Measurements from ENCODE around the gene UNK.
"Not testable (repeated sequence)": the region's sequence is repeated elsewhere in the genome, so short reads cannot be mapped to it uniquely, and the experiment has no call there.

The UNK gene

DNA sequence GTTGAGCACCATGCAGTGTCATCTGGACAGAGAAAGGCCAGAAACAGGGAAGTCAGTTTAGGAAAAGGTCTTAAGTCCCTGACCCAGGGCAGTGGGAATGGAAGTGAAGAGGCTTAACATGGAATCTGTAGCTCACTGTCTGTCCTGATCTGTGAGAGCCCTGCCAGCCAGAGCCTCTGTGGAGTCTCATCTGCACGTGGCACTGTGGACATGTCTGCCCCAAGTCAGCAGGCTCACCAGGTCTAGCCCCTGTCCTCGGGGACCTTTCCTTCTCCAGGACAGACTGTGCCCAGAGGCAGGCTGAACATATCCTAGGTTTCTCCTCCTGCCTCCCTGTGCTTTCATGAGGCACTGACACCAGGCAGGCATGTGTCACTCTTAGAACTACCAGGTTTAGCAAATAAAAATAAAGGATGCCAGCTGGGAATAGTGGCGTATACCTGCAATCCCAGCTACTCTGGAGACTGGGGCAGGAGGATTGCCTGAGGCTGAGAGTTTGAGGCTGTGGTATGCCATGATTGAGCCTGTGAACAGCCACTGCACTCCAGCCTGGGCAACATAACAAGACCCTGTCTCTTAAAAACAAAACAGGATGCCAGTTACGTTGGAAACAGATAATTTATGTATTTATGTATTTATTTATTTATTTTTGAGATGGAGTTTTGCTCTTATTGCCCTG, 22.4 kb downstream of the UNK start:
- no peak for DNase-seq

DNA sequence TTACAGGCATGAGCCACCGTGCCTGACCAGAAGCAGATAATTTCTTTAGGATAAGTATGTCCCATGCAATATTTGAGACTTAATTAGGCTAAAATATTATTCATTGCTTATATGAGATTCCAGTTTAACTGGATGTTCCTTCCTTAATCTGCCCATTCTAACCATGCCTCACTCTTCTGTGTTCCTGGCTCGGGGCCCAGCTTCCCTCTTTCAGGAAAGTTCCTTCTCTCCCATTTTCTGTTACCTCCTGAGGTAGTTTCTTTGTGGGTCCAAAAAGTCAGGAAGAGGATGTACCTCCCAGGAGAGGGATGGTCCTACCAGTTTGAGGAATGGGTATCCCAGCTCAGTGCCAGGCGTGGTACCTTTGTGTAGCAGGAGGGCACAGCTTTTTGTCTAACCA, 23.3 kb downstream of the UNK start:
- DNase-seq: no peak

DNA sequence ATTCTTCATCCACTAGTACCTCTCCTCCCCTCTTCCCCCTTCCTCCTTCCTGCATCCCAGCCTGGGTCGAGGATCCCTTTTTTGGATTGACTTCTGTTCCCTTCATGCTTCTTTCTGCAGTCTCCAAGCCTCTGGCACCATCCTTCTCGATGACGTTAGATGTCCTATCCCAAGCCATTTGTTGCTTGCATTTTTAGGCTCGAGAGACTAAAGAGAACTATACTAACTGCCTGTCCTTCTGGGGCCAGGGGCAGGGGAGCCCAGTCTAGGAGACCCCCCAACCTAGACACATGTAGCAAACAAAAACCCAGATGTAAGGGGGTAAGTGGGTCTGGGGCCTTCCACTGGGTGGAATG, 23.9 kb downstream of the UNK start:
- no peak for DNase-seq

DNA sequence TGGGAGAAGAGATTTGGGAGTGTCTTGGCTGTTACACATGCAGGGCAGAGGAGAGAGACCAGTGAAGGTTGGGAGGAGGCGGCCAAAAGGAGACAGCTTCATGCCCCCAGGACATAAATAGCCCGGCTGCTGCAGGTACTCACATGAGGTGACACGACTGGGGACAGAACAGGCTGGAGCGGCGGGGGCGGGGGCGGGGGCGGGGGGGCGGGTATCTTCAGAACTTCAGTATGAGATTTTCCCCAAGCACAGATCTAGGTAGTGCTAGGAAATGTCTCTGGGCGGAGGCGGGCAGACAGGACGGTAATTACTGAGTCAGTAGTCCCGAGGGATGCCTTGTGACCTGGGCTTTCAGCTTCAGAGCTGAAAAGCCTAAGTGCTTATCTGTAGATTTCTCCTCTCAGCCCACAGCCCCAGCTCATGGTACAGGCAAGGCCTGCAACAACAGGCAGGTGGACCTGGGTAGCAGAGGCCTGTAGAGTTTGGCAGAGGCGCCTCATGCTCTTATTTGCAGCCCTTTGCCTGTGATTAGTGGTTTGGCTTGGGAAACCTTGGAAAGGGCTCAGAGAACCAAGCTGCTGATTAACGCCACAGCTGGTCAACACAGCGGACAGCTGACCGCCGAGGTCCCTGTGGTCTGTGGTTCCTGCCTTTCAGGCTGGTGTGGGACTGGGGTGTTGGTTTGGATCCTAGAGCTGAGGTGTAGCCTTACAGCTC, 24.5 kb downstream of the UNK start:
- peak in 1 of 2 donors; percentile 38 for DNase-seq

DNA sequence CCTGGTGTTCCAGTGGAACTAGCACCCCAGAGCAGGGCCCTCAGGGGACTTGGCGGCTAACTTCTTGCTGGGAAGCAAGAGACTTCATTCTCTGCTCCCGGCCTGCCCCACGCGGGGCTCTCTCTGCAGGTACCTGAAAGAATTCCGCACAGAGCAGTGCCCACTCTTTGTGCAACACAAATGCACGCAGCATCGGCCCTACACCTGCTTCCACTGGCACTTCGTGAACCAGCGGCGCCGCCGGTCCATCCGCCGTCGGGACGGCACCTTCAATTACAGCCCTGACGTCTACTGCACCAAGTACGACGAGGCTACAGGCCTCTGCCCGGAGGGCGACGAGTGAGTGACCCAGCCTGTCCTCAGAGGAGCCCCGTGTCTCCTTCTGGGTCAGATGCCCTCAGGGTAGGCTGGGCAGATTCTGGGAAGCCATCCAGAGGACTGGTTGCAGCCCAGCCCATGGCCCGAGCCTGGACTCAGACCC, 25.1 kb downstream of the UNK start:
- DNase-seq: no peak

DNA sequence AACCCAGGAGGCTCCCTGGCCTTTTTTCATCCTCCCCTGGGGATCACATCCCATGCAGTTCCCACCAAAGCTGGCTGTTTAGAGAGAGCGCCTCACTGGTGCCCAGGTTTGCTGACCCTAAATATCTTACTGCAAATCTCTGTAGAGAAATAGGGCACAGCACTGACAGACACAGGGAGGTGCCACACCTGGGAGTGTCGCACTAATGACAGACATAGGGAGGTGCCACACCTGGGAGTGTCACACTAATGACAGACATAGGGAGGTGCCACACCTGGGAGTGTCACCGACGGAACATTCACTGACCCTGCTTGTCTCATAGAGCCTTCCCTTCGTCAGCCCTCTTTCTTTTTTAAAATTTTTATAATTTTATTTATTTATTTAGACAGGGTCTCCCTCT, 25.6 kb downstream of the UNK start:
- DNase-seq: no peak

DNA sequence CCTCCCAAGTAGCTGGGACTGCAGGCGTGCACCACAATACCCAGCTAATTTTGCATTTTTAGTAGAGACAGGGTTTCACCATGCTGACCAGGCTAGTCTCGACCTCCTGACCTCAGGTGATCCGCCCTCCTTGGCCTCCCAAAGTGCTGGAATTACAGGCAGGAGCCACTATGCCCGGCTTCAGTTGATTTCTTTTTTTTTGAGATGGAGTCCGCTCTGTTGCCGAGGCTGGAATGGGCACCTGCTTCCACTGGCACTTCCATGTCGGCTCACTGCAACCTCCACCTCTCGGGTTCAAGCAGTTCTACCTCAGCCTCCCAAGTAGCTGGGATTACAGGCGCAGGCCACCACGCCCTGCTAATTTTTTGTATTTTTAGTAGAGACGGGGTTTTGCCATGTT, 26.1 kb downstream of the UNK start:
- not testable (repeated sequence) for DNase-seq

DNA sequence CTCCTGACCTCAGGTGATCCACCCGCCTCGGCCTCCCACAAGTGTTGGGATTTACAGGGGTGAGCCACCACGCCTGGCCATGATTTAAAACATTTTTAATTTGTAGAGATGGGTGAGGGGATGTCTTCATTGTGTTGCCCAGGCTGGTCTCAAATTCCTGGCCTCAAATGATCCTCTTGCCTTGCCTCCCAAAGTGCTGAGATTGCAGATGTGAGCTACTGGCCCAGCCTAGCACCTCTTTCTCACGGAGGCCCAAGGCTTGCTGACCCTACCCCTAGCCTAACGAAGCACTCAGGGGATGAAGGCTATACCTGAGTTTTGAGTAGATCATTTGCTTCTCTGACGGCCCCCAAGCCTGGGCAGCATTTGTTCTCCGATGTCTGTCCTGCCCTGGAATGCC, 26.6 kb downstream of the UNK start:
- no peak for DNase-seq

DNA sequence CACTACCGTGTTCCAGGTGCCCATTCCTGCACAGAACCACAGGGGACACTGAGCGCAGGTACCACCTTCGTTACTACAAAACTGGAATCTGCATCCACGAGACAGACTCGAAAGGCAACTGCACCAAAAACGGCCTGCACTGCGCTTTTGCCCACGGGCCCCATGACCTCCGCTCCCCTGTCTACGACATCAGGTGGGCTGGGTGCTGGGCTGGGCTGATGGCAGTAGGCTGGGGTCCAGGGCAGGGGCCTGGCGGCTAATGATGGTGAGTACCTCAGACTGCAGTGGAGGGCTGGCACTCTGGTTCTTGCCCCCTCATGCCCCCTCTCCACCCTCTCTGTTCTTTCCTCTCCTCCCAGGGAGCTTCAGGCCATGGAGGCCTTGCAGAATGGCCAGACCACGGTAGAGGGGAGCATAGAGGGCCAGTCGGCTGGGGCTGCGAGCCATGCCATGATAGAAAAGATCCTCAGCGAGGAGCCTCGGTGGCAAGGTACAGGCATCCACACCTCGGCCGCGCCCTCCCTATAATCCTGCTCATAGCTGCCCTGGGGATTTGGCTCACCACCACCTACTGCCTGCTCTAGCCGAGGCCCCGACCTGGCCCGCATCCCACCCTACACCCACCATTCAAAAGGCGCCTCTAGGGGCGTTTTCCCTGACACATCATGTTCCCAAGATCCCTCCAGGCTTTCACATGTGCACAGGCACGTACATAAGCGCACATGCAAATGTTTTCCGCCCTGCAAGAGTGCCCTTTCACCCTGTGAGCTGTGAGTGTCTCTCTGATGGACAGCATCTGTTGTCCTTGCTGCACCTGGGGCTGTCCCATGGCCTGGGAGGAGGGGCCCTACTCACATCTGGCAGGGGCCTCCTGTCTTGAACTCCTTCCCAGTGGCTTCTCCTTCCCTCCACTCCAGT, 27.7 kb downstream of the UNK start:
- DNase-seq: no peak

DNA sequence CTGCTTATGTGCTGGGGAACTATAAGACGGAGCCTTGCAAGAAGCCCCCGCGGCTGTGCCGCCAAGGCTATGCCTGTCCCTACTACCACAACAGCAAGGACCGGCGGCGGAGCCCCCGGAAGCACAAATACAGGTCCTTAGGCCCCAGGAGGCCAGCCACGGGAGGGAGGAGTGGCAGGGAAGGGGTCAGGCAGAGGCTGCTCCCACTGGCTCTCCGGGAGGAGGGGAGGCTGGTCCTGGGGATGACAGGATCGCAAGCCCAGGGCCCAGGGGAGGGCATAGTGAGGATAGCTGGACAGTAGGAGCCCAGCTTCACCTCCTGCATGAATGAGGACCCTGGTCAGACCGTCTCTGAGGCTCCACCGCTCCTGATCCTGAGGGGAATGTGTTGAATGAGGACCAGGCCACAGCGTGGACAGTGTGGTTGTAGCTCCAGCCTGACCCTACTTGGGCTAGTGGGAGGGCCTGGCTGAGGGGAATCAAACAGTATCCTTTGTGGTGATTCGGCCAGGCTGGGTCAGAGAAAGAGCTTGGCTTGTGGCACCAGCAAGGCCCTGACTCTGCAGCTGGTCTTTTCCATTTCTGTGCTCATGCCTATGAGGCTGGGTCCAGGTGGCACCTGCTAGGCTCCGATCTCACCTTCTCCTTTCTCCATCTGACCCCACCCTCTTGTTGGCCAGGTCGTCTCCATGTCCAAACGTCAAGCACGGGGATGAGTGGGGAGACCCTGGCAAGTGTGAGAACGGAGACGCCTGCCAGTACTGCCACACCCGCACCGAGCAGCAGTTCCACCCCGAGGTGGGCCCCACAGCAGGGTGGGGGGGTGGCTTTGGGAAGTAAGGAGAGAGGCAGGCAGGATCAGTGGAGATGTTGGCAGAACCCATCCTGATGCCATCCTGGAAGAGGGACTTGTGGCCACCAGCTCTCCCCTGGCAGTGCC, 28.7 kb downstream of the UNK start:
- no peak for DNase-seq

DNA sequence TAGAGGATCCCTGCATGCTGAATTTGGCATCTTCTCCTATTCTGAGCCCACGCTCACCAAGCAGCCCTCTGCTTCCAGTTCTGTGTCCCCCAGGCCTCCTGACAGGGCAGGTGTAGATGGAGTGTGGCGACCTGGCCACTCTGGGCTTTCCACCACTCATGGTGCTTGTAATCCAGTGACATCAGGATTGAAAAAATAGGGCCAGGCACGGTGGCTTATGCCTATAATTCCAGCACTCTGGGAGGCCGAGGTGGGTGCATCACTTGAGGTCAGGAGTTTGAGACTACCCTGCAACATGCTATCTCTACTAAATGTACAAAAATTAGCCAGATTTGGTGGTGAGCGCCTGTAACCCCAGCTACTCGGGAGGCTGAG, 29.4 kb downstream of the UNK start:
- no peak for DNase-seq

DNA sequence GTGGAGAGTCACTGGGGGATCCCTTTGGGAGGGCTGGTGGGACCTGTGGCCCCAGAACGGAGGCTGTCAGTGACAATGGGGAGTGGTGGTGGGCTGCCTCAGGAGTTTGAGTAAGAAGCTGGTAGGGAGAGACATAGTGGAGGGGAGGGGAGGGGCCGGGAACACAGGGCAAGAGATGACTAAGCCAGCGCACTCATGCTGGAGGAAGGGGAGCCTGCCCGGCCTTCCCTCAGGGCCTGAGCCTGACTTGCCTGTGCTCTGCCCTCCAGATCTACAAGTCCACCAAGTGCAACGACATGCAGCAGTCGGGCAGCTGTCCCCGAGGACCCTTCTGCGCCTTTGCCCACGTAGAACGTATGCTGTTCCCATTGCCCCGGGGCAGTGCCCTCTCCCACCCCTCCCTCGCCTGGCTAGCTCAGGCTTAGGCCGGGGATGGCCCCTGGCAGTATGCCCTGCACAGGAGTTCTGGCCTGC, 30.3 kb downstream of the UNK start:
- DNase-seq: no peak

DNA sequence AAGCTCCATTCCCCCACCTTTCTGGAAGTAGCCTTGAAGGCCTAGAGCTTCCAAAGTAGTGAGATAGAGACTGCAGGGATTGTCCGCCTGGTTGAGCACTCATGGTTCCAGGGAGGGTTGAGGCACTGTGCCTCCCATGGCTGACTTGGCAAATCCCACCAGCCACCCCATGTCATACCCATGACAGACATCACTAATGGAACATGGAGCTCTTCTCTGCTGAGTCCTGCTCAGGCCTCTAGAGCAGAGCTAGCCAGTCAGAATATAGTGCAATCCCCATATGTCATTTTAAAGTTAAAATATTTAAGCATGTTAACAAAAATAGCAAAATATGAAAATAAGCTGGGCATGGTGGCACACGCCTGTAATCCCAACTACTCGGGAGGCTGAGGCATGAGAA, 30.8 kb downstream of the UNK start:
- no peak for DNase-seq

DNA sequence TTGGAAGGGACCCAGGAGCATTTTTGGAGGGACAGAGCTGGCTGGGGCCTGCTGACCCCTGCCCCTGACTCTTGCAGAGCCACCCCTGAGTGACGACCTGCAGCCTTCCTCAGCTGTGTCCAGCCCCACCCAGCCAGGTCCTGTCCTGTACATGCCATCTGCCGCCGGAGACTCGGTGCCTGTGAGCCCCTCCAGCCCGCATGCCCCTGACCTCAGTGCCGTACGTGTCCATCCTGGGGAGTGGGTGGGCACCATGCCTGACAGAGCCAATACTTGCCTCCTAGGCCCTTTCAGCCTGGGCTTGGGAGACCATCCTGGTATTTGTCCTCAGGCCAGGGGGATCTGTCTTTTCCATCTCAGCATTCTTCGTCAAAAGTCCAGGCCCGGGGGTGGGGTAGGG, 32.1 kb downstream of the UNK start:
- no peak for DNase-seq

DNA sequence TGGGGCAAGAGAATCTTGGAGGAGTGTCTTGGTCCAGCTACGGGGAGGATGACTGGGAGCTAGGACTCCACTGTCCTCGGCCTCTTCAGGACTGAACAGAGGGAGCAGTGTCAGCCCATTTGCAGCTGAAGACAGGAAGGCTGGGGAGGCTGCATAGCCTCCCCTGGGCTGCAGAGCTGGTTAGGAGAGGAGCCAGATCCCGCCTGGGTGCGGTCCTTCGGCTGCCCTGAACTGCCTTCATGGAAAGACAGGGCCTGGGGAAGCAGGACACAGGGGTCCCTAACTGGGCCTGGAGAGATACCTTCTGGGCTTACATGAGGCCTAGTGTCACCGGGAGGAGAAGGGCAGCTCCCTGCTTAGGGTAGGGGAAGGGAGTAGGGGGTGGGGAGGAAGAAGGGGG, 33.0 kb downstream of the UNK start:
- DNase-seq: no peak

DNA sequence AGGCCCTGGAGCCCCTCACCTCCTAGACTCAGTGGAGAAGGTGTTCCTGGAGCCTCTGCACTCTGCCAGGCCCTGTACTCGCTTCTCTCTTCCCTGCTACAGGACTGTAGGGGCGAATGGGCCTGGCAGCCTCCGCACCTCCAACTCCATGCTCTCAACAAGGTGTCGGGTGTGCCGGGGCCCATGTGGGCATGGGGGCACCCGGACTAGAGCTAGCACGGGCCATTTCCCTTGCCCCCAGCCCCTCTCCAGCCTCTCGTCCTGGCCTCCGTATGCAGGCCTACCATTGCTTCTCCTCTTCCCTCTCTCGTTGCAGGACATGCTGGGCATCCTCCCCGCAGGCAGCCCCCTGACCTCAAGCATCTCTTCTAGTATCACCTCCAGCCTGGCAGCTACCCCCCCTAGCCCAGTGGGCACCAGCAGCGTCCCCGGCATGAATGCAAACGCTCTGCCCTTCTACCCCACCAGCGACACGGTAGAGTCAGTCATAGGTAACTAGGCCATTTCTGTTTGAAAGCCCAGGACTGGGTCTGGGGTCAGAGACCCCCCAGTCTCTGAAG, 33.8 kb downstream of the UNK start:
- no peak for DNase-seq

DNA sequence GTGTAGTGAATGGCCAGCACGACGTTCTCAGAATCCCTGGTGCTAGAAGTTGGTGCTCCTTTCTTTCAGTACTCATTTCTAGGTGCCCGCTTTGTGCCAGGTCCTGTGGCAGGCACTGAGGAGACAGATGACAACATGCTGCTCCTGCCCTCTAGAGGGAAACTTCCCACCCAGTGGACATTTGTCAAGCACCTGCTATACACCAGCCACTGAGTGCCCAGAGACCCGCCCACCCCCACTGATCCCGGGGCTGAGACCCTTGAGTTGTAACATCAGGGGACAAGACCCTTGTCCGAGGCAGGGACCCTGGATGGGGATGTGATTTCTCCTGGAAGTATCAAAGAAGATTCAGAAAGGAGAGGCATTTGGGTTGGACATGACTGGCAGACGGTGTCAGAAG, 34.5 kb downstream of the UNK start:
- DNase-seq: no peak

DNA sequence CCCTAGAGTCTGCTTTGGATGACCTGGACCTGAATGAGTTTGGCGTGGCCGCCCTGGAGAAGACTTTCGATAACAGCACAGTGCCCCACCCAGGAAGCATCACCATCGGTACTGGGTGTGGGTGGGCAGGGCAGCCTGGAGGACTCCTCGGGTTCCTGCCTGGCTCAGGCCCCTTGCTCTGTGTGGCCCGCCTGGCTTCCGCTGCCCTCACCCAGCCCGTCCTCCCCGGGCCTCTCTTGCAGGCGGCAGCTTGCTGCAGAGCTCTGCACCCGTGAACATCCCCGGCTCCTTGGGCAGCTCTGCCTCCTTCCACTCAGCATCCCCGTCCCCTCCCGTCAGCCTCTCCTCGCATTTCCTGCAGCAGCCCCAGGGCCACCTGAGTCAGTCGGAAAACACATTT, 35.1 kb downstream of the UNK start:
- no peak for DNase-seq

DNA sequence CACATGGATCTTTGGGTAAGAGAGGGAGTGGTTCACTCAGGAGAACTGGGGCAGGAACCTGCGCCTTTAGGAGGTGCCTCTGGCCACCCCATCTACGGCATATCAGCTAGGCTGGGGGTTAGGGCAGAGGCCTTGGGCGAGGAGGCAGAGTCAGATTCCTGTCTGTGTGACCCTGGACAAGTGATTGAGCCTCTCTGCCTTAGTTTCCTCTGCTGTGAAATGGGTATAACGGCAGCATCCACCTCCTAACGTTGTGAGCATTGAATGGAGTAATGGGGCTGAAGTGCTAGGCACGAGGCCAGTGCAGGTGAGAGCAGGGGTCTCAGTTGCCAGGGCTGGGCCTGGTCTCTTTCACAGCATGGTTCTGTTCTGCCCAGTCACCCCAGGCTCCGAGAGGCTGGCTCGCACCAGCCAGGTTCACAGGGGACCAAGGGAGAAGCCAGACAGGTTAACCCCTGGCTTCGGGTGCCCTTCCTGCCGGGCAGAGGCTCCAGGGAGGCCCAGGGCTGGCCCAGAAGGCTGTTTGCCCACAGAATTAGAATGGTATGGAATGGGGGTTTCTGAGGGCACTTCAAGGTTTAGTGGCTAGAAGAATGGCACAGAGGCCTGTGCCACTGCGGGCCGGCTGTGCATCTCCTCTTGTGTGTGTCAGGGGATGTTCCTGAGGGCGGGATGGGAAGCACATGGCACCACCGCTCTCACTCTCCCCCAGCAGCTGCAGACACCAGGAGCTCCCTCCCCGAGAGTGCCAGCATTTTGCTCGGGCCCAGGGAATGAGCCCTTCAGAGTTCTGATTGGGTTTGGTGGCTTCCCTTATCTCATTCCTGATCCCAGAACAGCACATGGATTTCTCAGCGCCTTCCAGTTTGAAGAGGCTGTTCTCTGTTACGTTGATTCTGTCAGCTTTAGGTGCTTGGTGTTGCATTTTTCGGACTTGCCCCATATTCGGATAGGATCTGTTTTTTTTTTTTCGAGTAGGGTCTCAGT, 35.8 kb downstream of the UNK start:
- DNase-seq: no peak

DNA sequence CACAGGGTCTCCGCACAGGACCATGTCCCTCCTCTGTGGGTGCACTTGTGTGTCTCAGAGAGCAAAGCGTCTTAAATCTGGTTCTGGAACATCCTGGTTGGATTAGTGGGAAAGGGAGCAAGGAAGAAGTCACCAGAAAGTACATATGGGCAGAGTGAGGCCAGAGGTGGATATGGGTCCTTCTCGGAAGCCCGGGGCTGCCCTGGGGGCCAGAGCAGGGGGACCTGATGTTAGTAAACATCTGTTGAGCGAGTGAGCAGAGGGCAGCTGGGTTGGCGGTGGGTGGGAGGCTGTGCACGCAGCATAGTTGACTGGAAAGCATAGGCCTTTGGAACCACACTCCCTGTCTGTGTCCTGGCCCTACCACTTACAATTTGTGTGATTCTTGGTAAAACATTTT, 36.9 kb downstream of the UNK start:
- DNase-seq: no peak
